Breast epithelium (tissue), 4 donors: ENCODE results near the gene FEZF1. TPM values are rescaled to one million over a fixed set of nuclear protein-coding genes. Genes with fewer than 3 reads are reported as not detected.

Source experiments
- DNase-seq, 2 donors: peaks; one replicate each; pipeline ENCODE4 v3.0.0-alpha.2; 2019; ENCODE audit warnings: low spot score in 2 of 2
- H3K27ac ChIP-seq, 2 donors: fragments of 200-600 bp; sonication (generic) in 1 of 2; one replicate each; pipeline ENCODE4 v1.5.1; 2016 to 2019; ENCODE audit warnings: mild to moderate bottlenecking in 1 of 2
- H3K27me3 ChIP-seq, 2 donors: fragments of 200-600 bp; sonication (generic) in 1 of 2; one replicate each; pipeline versions ENCODE4 v1.5.1 to v1.6.0; 2017 to 2019; ENCODE audit warnings: control low read depth in 1 of 2, mild to moderate bottlenecking in 1 of 2
- H3K36me3 ChIP-seq: fragments of 200-600 bp; one replicate; pipeline ENCODE4 v1.5.1; 2019
- H3K4me1 ChIP-seq, 2 donors: fragments of 200-600 bp; sonication (generic); one replicate each; pipeline ENCODE4 v1.5.1; 2016 to 2019; ENCODE audit warnings: control low read depth in 1 of 2
- H3K4me3 ChIP-seq, 3 donors: fragments of 200-600 bp; sonication (generic); 1 replicate in 2 of 3; 2 replicates in 1 of 3; pipeline ENCODE4 v1.5.1; 2016 to 2019; ENCODE audit warnings: mild to moderate bottlenecking in 3 of 3, moderate library complexity in 2 of 3
- H3K9me3 ChIP-seq, 2 donors: fragments of 200-600 bp; sonication (generic) in 1 of 2; one replicate each; pipeline ENCODE4 v1.5.1; 2016 to 2019; ENCODE audit warnings: control low read depth in 1 of 2
- CTCF ChIP-seq, 3 donors: fragments of 450-650 bp; IDR thresholded peaks; one replicate each; pipeline ENCODE4 v1.5.1; 2016 to 2017; ENCODE audit warnings: antibody characterized with exemption in 3 of 3, mild to moderate bottlenecking in 3 of 3, moderate library complexity in 3 of 3
- POLR2A ChIP-seq: fragments of 450-650 bp; IDR thresholded peaks from one replicate; pipeline ENCODE4 v1.6.1; 2016; ENCODE audit warnings: antibody characterized with exemption, mild to moderate bottlenecking, moderate library complexity
- POLR2AphosphoS5 ChIP-seq, 3 donors: sonication (generic); formaldehyde crosslinking; IDR thresholded peaks; one replicate each; pipeline ENCODE4 v1.6.1; 2017; ENCODE audit warnings: antibody characterized with exemption in 3 of 3
- intact Hi-C: fragments of 100-400 bp; cut with DNase I; formaldehyde crosslinking; loops from one replicate; pipeline ENCODE4 v1.15.1; 2023; ENCODE audit warnings: low total_unique reads
- total RNA-seq, 3 donors: library from RNA; depleted of rRNA; stranded (reverse); fragments of >200 nt; gene quantifications; one replicate each; pipeline ENCODE4 v1.1.0, GENCODE V29; 2016

The FEZF1 gene
- total RNA-seq, 3 donors from 2014 or later: not detected

GRCh38 chr7:122316467-122317388, 12.2 kb upstream of the FEZF1 start:
- Histone ChIP-seq H3K27ac (no peak overlapping the region), H3K36me3 (no peaks in the 10 kb centered on the region), H3K4me3 (peak overlapping the region in 1 of 3 donors; percentile 27), H3K27me3 (peaks cover 0 to 56% of the 10 kb centered on the region in 2 donors), H3K4me1 (no peaks in the 10 kb centered on the region), H3K9me3 (no peaks in the 10 kb centered on the region)
- intact Hi-C loops: no loop called here
- DNase-seq: no peak
- TF ChIP-seq POLR2A (no peak), CTCF (IDR thresholded peaks at IDR 0.05) (no peak), POLR2AphosphoS5 (IDR thresholded peaks at IDR 0.05) (no peak)

- H3K9me3 ChIP-seq: no peaks in the 10 kb centered on the region
- TF ChIP-seq CTCF (IDR thresholded peaks at IDR 0.05) (no peak), POLR2AphosphoS5 (IDR thresholded peaks at IDR 0.05) (no peak), POLR2A (no peak)
- intact Hi-C loops: no loop called here
- no peak for DNase-seq
- H3K36me3 ChIP-seq: no peaks in the 10 kb centered on the region
- H3K4me3 ChIP-seq: peak overlapping the region in 1 of 3 donors; percentile 27
- H3K27ac ChIP-seq: no peak overlapping the region
- peaks cover 3 to 66% of the 10 kb centered on the region in 2 donors for H3K27me3 ChIP-seq
- no peaks in the 10 kb centered on the region for H3K4me1 ChIP-seq
Observed at GRCh38 chr7:122315507-122316466, 11.2 kb upstream of the FEZF1 start.

DNA sequence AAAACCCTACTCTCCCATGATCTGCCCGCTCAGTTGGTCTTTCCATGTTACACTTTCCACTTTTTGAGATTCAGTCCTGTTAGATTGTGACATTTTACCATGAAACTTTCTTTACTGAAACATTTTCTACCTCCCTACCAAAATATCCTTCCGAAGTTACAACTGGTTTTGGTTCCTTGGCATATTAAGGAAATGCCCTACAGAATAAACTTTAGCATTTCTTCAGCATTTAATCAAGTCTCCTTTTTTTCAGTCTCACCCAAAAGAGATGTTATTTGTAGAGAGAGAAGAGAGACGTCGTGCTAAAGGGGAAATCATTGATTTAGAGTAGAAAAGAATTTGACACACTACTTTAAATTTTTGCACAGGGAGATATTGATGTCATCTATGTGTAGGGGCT, 9.7 kb upstream of the FEZF1 start:
- peaks cover 3 to 81% of the 10 kb centered on the region in 2 donors for H3K27me3 ChIP-seq

DNA sequence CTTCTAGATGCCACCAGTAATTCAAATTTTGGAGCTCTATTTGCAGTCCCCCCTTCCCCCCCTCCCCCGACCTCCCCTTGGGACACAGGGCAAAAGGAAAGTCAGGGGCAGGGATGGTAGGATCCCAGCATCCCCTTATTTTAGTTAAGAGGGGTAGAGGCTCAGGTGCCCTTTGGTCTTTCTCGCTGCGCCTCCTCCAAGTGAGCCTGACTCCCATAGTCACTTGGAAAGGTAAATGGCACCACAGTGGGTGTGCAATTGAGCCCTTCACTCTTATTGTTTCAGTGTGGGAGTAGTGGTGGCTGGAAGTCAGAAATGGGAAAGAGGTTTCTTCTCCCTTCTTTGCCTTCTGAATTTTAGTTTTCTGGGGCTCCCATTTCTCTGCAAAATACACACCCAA, 8.2 kb upstream of the FEZF1 start:
- DNase-seq: no peak
- Histone ChIP-seq H3K27ac (no peak overlapping the region), H3K36me3 (no peaks in the 10 kb centered on the region), H3K27me3 (peaks cover 3 to 96% of the 10 kb centered on the region in 2 donors), H3K9me3 (no peaks in the 10 kb centered on the region), H3K4me3 (no peak overlapping the region), H3K4me1 (no peaks in the 10 kb centered on the region)
- TF ChIP-seq CTCF (IDR thresholded peaks at IDR 0.05): no peak
- TF ChIP-seq POLR2AphosphoS5 (IDR thresholded peaks at IDR 0.05): no peak
- no peak for TF ChIP-seq POLR2A
- intact Hi-C loops: no loop called here

More for the DNA sequence above, 9.7 kb upstream of the FEZF1 start:
- H3K4me1 ChIP-seq: no peaks in the 10 kb centered on the region
- intact Hi-C loops: no loop called here
- DNase-seq: no peak
- no peaks in the 10 kb centered on the region for H3K36me3 ChIP-seq
- H3K4me3 ChIP-seq: no peak overlapping the region
- H3K27ac ChIP-seq: no peak overlapping the region
- no peak for TF ChIP-seq POLR2AphosphoS5 (IDR thresholded peaks at IDR 0.05)
- TF ChIP-seq POLR2A: no peak
- TF ChIP-seq CTCF (IDR thresholded peaks at IDR 0.05): no peak
- H3K9me3 ChIP-seq: no peaks in the 10 kb centered on the region
